ENCODE measurements around the gene KIR3DL3.
"Not testable (repeated sequence)": the region's sequence is repeated elsewhere in the genome, so short reads cannot be mapped to it uniquely, and the experiment has no call there.

Gene KIR3DL3

GRCh38 chr19:54731191-54731590 lies 6.9 kb downstream of the KIR3DL3 start:
- TF ChIP-seq CTCF (IDR thresholded peaks at IDR 0.05; ENCODE audit: borderline replicate concordance, insufficient read depth, low read depth, low read length), result no peak
- H3K4me3 ChIP-seq (ENCODE audit: low read depth, low read length), result no peak overlapping the region

- H3K4me3 ChIP-seq (ENCODE audit: low read depth, low read length), result not testable (repeated sequence)
These were observed 14.1 kb downstream of the KIR3DL3 start, which contains the start of gene KIR2DL3 for GRCh38 chr19:54738306-54738705. Gene KIR2DL3, plus strand, starts transcription at chr19:54738513. Its CDS starts 33 bp downstream, at chr19:54738546.

- no peak overlapping the region for H3K4me3 ChIP-seq (ENCODE audit: low read depth, low read length)
- no peak for TF ChIP-seq CTCF (IDR thresholded peaks at IDR 0.05; ENCODE audit: borderline replicate concordance, insufficient read depth, low read depth, low read length)
These were observed 14.5 kb downstream of the KIR3DL3 start for GRCh38 chr19:54738715-54739114.

DNA sequence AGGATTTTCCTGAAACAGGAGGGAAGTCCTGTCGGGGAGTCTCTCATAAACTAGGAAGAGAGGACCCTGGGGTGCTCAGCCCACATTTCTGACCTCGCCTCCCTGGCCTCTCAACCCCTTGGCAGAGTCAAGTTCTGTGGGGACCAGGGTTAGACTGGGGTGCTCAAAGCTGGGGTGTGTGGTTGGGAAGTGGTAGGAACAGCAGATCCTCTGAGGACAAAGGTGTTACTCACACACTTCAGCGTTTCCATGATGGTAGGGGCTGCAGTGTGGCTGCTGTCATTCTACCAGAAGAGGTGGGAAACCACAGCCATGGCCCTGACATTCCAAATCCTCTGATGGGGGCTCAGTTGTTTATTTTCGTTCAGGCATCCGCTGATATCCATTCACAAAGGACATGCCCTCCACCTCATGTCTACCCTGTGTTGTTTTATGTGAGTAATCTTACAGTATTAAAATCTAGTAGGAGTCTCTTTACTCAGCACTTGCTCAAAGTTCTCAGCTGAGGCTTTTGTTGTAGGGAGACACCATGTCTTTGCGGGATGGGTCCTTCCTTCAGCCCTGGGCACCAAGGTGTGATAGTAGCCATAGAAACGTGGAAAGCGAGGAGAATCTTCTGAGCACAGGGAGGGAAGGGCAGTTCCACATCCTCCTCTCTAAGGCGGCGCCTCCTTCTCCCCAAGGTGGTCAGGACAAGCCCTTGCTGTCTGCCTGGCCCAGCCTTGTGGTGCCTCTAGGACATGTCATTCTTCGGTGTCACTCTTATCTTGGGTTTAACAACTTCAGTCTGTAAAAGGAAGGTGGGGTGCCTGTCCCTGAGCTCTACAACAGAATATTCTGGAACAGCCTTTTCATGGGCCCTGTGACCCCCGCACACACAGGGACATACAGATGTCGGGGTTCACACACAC lies 15.6 kb downstream of the KIR3DL3 start:
- no peak overlapping the region for H3K4me3 ChIP-seq (ENCODE audit: low read depth, low read length)
- no peak for TF ChIP-seq CTCF (IDR thresholded peaks at IDR 0.05; ENCODE audit: borderline replicate concordance, insufficient read depth, low read depth, low read length)

DNA sequence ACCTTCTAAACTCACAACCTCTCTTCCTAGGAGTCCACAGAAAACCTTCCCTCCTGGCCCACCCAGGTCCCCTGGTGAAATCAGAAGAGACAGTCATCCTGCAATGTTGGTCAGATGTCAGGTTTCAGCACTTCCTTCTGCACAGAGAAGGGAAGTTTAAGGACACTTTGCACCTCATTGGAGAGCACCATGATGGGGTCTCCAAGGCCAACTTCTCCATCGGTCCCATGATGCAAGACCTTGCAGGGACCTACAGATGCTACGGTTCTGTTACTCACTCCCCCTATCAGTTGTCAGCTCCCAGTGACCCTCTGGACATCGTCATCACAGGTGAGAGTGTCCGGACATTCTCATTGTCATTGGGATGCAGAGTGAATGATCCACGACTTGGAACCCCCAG lies 17.7 kb downstream of the KIR3DL3 start:
- H3K4me3 ChIP-seq (ENCODE audit: low read depth, low read length), result not testable (repeated sequence)

- not testable (repeated sequence) for H3K4me3 ChIP-seq (ENCODE audit: low read depth, low read length)
These were observed 19.8 kb downstream of the KIR3DL3 start for GRCh38 chr19:54744080-54744479.

DNA sequence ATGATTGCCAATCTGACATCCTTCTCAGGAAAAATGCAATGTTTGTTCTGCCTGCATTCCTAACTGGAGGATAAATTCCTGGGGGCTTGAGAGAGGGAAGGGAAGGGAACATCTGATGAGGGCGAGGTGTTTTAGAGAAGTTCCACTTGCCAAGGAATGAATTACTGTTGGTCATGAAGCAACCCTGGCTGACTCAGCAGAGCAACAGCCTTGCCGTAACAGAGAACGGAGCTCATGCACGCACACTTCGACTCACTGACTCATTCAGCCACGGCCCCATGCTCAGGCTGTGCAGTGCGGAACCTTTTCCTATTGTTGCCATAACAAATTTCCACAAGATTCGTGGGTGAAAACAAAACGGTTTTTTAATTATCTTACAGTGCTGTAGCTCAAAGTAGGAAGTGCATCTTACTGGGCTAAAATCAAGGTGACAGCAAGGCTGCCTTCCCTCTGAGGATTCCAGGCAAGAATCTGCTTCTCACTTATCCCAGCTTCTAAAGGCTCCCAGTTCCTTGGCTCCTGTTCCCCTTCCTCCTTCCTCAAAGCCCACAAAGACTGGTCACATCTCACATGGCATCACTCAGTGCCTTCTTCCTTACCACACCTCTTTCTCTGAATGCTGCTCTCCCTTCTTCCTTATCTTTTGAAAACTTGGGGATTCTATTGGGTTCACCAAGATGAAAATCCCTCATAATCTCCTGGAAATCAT lies 23.5 kb downstream of the KIR3DL3 start:
- not testable (repeated sequence) for H3K4me3 ChIP-seq (ENCODE audit: low read depth, low read length)

DNA sequence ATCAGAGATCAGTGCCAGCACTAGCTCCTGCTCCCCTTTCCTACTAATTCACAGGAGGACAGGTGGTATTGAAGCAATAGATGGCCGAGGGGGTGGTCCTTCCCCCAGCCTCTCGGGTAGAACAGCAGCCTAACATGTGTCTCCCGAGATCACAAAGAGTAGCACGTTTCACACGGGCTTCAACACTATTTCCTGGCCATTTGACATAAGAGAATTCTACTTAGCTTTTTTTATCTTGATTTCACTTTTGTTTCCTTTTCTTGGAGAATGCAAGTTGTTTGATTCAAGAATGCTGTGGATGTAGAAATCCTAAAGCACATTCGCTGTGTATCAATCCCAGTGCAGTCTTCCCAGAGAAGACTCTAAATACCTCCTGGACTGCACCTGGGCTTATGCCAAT lies 26.0 kb downstream of the KIR3DL3 start:
- H3K4me3 ChIP-seq (ENCODE audit: low read depth, low read length), result not testable (repeated sequence)

GRCh38 chr19:54756204-54757110 lies 32.2 kb downstream of the KIR3DL3 start:
- H3K4me3 ChIP-seq (ENCODE audit: low read depth, low read length), result not testable (repeated sequence)

GRCh38 chr19:54758577-54758976 lies 34.3 kb downstream of the KIR3DL3 start:
- H3K4me3 ChIP-seq (ENCODE audit: low read depth, low read length), result not testable (repeated sequence)

DNA sequence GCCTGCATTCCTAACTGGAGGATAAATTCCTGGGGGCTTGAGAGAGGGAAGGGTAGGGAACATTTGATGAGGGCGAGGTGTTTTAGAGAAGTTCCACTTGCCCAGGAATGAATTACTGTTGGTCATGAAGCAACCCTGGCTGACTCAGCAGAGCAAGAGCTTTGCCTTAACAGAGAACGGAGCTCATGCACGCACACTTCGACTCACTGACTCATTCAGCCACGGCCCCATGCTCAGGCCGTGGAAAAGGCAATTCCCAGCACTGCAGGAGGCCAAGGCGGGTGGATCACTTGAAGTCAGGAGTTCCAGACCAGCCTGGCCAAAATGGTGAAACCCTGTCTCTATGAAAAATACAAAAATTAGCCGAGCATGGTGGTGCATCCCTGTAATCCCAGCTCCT lies 40.0 kb downstream of the KIR3DL3 start:
- H3K4me3 ChIP-seq (ENCODE audit: low read depth, low read length), result not testable (repeated sequence)

- H3K4me3 ChIP-seq (ENCODE audit: low read depth, low read length), result not testable (repeated sequence)
These were observed 42.2 kb downstream of the KIR3DL3 start for GRCh38 chr19:54766464-54766863.

GRCh38 chr19:54769646-54770045 lies 45.4 kb downstream of the KIR3DL3 start, which contains the start of gene KIR2DL1:
Gene KIR2DL1, plus strand, starts transcription at chr19:54769793. Its CDS starts 58 bp downstream, at chr19:54769851.
- not testable (repeated sequence) for H3K4me3 ChIP-seq (ENCODE audit: low read depth, low read length)

- H3K4me3 ChIP-seq (ENCODE audit: low read depth, low read length), result not testable (repeated sequence)
These were observed 46.3 kb downstream of the KIR3DL3 start for GRCh38 chr19:54770511-54770910.

All from GM12875 (cell line).